Activated CD4-positive, alpha-beta T cell treated with anti-CD3 and anti-CD28 coated beads, Interleukin-2, amount 50 U/mL, for 1 hour (primary cell): ENCODE data around the gene AGXT.
A peak's percentile ranks its signal among the peaks of the same experiment; 100 is the strongest.

Experiments
- DNase-seq: peaks from one replicate; pipeline ENCODE4 v3.0.0-alpha.2; 2020

Gene AGXT

GRCh38 chr2:240868286-240869108, at the start of gene AGXT:
AGXT (plus strand) TSS chr2:240868824; CDS start chr2:240868866, 42 bp downstream.
- no peak for DNase-seq

GRCh38 chr2:240819126-240819857, 49.3 kb upstream of the AGXT start:
- DNase-seq = no peak

GRCh38 chr2:240819858-240820606, 48.6 kb upstream of the AGXT start, which contains the start of gene KIF1A:
KIF1A (minus strand) TSS chr2:240820219; CDS start chr2:240797752, 22,467 bp downstream.
- DNase-seq = no peak

- no peak for DNase-seq
These were observed 47.8 kb upstream of the AGXT start for GRCh38 chr2:240820607-240821428.

GRCh38 chr2:240821429-240821778, 47.2 kb upstream of the AGXT start:
- no peak for DNase-seq

- DNase-seq = no peak
These were observed 46.3 kb upstream of the AGXT start for GRCh38 chr2:240822280-240822847.

- no peak for DNase-seq
These were observed 44.9 kb upstream of the AGXT start for GRCh38 chr2:240823449-240824336.

GRCh38 chr2:240825476-240825875, 43.1 kb upstream of the AGXT start:
- DNase-seq = no peak

- DNase-seq = no peak
These were observed 36.9 kb upstream of the AGXT start for GRCh38 chr2:240831594-240832204.

GRCh38 chr2:240832205-240832727, 36.4 kb upstream of the AGXT start:
- DNase-seq = peak; percentile 99

GRCh38 chr2:240832921-240833494, 35.6 kb upstream of the AGXT start:
- no peak for DNase-seq

GRCh38 chr2:240833724-240834285, 34.8 kb upstream of the AGXT start:
- no peak for DNase-seq

- DNase-seq = no peak
These were observed 34.1 kb upstream of the AGXT start for GRCh38 chr2:240834377-240834975.

GRCh38 chr2:240835528-240835927, 33.1 kb upstream of the AGXT start:
- no peak for DNase-seq

GRCh38 chr2:240836781-240837467, 31.7 kb upstream of the AGXT start:
- DNase-seq = no peak

GRCh38 chr2:240837621-240838020, 31.0 kb upstream of the AGXT start:
- DNase-seq = no peak

- no peak for DNase-seq
These were observed 29.2 kb upstream of the AGXT start for GRCh38 chr2:240839152-240840143.
